Measurements from ENCODE around the gene ABCA1.
A peak's percentile ranks its signal among the peaks of the same experiment; 100 is the strongest.

ABCA1 gene

GRCh38 chr9:104805441-104805840 lies 122.5 kb downstream of the ABCA1 start:
- Mint-ChIP-seq H3K36me3 (ENCODE audit: low read depth) (peaks cover 38% of the 10 kb centered on the region), H3K4me3 (no peak overlapping the region), H3K27ac (no peak overlapping the region), H3K4me1 (peaks cover 5% of the 10 kb centered on the region), H3K9me3 (no peaks in the 10 kb centered on the region), H3K27me3 (ENCODE audit: low read depth) (no peaks in the 10 kb centered on the region)
- no peak for TF ChIP-seq CTCF (IDR thresholded peaks at IDR 0.05; ENCODE audit: unreplicated experiment in 3 of 3)

- Mint-ChIP-seq H3K36me3 (ENCODE audit: low read depth) (peaks cover 36% of the 10 kb centered on the region), H3K27me3 (ENCODE audit: low read depth) (no peaks in the 10 kb centered on the region), H3K9me3 (no peaks in the 10 kb centered on the region), H3K4me1 (peaks cover 15% of the 10 kb centered on the region), H3K27ac (peak overlapping the region in 1 of 3 experiments; percentile 9), H3K4me3 (no peak overlapping the region)
- TF ChIP-seq CTCF (IDR thresholded peaks at IDR 0.05; ENCODE audit: unreplicated experiment in 3 of 3) = no peak
Observed at GRCh38 chr9:104802906-104803305, 125.0 kb downstream of the ABCA1 start.

GRCh38 chr9:104802110-104802509 lies 125.8 kb downstream of the ABCA1 start:
- H3K4me3 Mint-ChIP-seq = no peak overlapping the region
- H3K4me1 Mint-ChIP-seq = peaks cover 15% of the 10 kb centered on the region
- no peak overlapping the region for H3K27ac Mint-ChIP-seq
- H3K36me3 Mint-ChIP-seq (ENCODE audit: low read depth) = peaks cover 41% of the 10 kb centered on the region
- no peaks in the 10 kb centered on the region for H3K27me3 Mint-ChIP-seq (ENCODE audit: low read depth)
- H3K9me3 Mint-ChIP-seq = no peaks in the 10 kb centered on the region
- TF ChIP-seq CTCF (IDR thresholded peaks at IDR 0.05; ENCODE audit: unreplicated experiment in 3 of 3) = no peak

GRCh38 chr9:104800068-104800785 lies 127.7 kb downstream of the ABCA1 start:
- Mint-ChIP-seq H3K4me3 (no peak overlapping the region), H3K4me1 (peaks cover 15% of the 10 kb centered on the region), H3K9me3 (no peaks in the 10 kb centered on the region), H3K27ac (no peak overlapping the region), H3K36me3 (ENCODE audit: low read depth) (peaks cover 45% of the 10 kb centered on the region), H3K27me3 (ENCODE audit: low read depth) (no peaks in the 10 kb centered on the region)
- TF ChIP-seq CTCF (IDR thresholded peaks at IDR 0.05; ENCODE audit: unreplicated experiment in 3 of 3) = no peak

GRCh38 chr9:104798209-104798995 lies 129.6 kb downstream of the ABCA1 start:
- Mint-ChIP-seq H3K4me3 (no peak overlapping the region), H3K27me3 (ENCODE audit: low read depth) (no peaks in the 10 kb centered on the region), H3K27ac (no peak overlapping the region), H3K4me1 (peaks cover 15% of the 10 kb centered on the region), H3K36me3 (ENCODE audit: low read depth) (peaks cover 56% of the 10 kb centered on the region), H3K9me3 (no peaks in the 10 kb centered on the region)
- TF ChIP-seq CTCF (IDR thresholded peaks at IDR 0.05; ENCODE audit: unreplicated experiment in 3 of 3) = no peak

Measured in nephron (organoid).